Spleen (tissue), 11 donors: ENCODE measurements around the gene DIRAS1. TPM values are rescaled to one million over a fixed set of nuclear protein-coding genes. Genes with fewer than 3 reads are reported as not detected.

Experiments
- DNase-seq: peaks from one replicate; pipeline ENCODE4 v3.0.0-alpha.2; 2020
- H3K27ac ChIP-seq, 8 donors: fragments of 200-600 bp; sonication (generic) in 7 of 8; 1 replicate in 4 of 8; 2 replicates in 4 of 8; pipeline versions ENCODE4 v1.5.0 to v1.8.0; 2016 to 2021; ENCODE audit warnings: inconsistent platforms in 4 of 8, mild to moderate bottlenecking in 4 of 8, moderate library complexity in 1 of 8
- H3K27me3 ChIP-seq, 7 donors: fragments of 200-600 bp; sonication (generic) in 6 of 7; replicated peaks in 1 of 7; 1 replicate in 4 of 7; 2 replicates in 3 of 7; pipeline versions ENCODE4 v1.5.0 to v1.8.0; 2016 to 2021; ENCODE audit warnings: inconsistent platforms in 3 of 7, mild to moderate bottlenecking in 1 of 7
- H3K36me3 ChIP-seq, 6 donors: fragments of 200-600 bp; sonication (generic) in 5 of 6; 1 replicate in 4 of 6; 2 replicates in 2 of 6; pipeline versions ENCODE4 v1.5.0 to v1.8.0; 2016 to 2021; ENCODE audit warnings: inconsistent platforms in 2 of 6
- H3K4me1 ChIP-seq, 6 donors: fragments of 200-600 bp; sonication (generic) in 5 of 6; 1 replicate in 3 of 6; 2 replicates in 3 of 6; pipeline versions ENCODE4 v1.5.0 to v1.8.0; 2016 to 2021; ENCODE audit warnings: inconsistent platforms in 3 of 6
- H3K4me3 ChIP-seq, 8 donors: fragments of 200-600 bp; sonication (generic) in 7 of 8; 1 replicate in 4 of 8; 2 replicates in 4 of 8; pipeline versions ENCODE4 v1.5.0 to v1.8.0; 2016 to 2021; ENCODE audit warnings: inconsistent platforms in 4 of 8, mild to moderate bottlenecking in 4 of 8, moderate library complexity in 2 of 8
- H3K9me3 ChIP-seq, 8 donors: fragments of 200-600 bp; sonication (generic) in 7 of 8; 1 replicate in 4 of 8; 2 replicates in 4 of 8; pipeline versions ENCODE4 v1.5.0 to v1.8.0; 2016 to 2021; ENCODE audit warnings: inconsistent platforms in 4 of 8
- POLR2A ChIP-seq, 3 donors: fragments of 450-650 bp; IDR thresholded peaks; one replicate each; pipeline ENCODE4 v1.5.1; 2017; ENCODE audit warnings: antibody characterized with exemption in 3 of 3, mild to moderate bottlenecking in 1 of 3
- POLR2AphosphoS5 ChIP-seq, 3 donors: sonication (generic); formaldehyde crosslinking; IDR thresholded peaks; one replicate each; pipeline ENCODE4 v1.5.1; 2017; ENCODE audit warnings: antibody characterized with exemption in 3 of 3
- WGBS, 5 donors: extraction: QIAGEN DNeasy Blood & Tissue Kit in 3 of 5; methylation state at CpG; one replicate each; pipeline versions ENCODE4 v1.1.5 to v1.1.7; 2013 to 2018; 5-methylcytosine and 5-hydroxymethylcytosine counted together
- intact Hi-C: fragments of 100-400 bp; cut with DNase I; formaldehyde crosslinking; loops from one replicate; pipeline ENCODE4 v1.15.0; 2023; ENCODE audit warnings: low total_unique reads
- polyA plus RNA-seq, 3 donors: library from polyadenylated mRNA; stranded (reverse); fragments of 200-250 nt; gene quantifications; one replicate each; pipeline ENCODE4 v1.2.1, GENCODE V29; 2013
- total RNA-seq, 7 donors: library from RNA; depleted of rRNA in 3 of 7; stranded (reverse); fragments of >200 nt in 3 of 7; fragmentation: NEBNext Ultra II Directional in 4 of 7; extraction: Animal tissue kit (Norgen Biotek cat#: 25700) in 4 of 7; gene quantifications; one replicate each; pipeline versions ENCODE4 v1.1.0 to v1.2.1, GENCODE V29; 2016 to 2021
- TF ChIP-seq, protein P1 (sequence below), 11 experiments: fragments of 200-600 bp in 7 of 11; fragments of 450-650 bp in 4 of 11; sonication (generic) in 4 of 11; IDR thresholded peaks in 8 of 11; conservative IDR thresholded peaks in 3 of 11; 1 replicate in 7 of 11; 2 replicates in 4 of 11; pipeline versions ENCODE4 v1.4.0 to v1.8.0; 2016 to 2021; ENCODE audit warnings: antibody characterized with exemption in 11 of 11, inconsistent platforms in 4 of 11, mild to moderate bottlenecking in 1 of 11
- donor health status: healthy with polysubstance abuse.
- donor health status: DM: no; HTN: no; CAD: no; lungs with moderate emphysema.
- donor health status: DM: no; HTN: no; CAD: no.
- donor health status: Bipolar disorder and iron deficiency.
- donor health status: healthy.
- donor health status: DM: no; HTN: no; CAD: no.
- donor health status: DM: yes; HTN: yes; CAD: no.

Gene DIRAS1
- total and polyA plus RNA-seq, 10 donors = 1.3 to 17.1 (median 3.5) TPM

GRCh38 chr19:2739602-2740313 is 18.6 kb upstream of the DIRAS1 start, which contains the start of gene SLC39A3:
Gene SLC39A3 (minus strand): TSS chr19:2740017. CDS start chr19:2737257, 2,760 bp downstream.
- peaks cover 0 to 28% (median 23%) of the 10 kb centered on the region in 6 donors for H3K36me3 ChIP-seq
- DNase-seq = peak; percentile 97
- H3K4me3 ChIP-seq = peak within 1 kb of the TSS; percentile 82 to 100 (median 94)
- peaks cover 0 to 45% (median 30%) of the 10 kb centered on the region in 6 donors for H3K4me1 ChIP-seq
- peak within 1 kb of the TSS; percentile 63 to 89 (median 79) for H3K27ac ChIP-seq
- H3K27me3 ChIP-seq = peaks cover 0 to 13% (median 0%) of the 10 kb centered on the region in 7 donors
- TF ChIP-seq, protein P1, sequence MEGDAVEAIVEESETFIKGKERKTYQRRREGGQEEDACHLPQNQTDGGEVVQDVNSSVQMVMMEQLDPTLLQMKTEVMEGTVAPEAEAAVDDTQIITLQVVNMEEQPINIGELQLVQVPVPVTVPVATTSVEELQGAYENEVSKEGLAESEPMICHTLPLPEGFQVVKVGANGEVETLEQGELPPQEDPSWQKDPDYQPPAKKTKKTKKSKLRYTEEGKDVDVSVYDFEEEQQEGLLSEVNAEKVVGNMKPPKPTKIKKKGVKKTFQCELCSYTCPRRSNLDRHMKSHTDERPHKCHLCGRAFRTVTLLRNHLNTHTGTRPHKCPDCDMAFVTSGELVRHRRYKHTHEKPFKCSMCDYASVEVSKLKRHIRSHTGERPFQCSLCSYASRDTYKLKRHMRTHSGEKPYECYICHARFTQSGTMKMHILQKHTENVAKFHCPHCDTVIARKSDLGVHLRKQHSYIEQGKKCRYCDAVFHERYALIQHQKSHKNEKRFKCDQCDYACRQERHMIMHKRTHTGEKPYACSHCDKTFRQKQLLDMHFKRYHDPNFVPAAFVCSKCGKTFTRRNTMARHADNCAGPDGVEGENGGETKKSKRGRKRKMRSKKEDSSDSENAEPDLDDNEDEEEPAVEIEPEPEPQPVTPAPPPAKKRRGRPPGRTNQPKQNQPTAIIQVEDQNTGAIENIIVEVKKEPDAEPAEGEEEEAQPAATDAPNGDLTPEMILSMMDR (IDR thresholded peaks at IDR 0.05 in 8 of 11, conservative IDR thresholded peaks at IDR 0.05 in 3 of 11) = peak; percentile 13 to 62 (median 44)
- TF ChIP-seq POLR2A (IDR thresholded peaks at IDR 0.05) = no peak
- TF ChIP-seq POLR2AphosphoS5 (IDR thresholded peaks at IDR 0.05) = peak; percentile 76 to 87 (median 81)
- H3K9me3 ChIP-seq = peaks cover 0 to 8% (median 0%) of the 10 kb centered on the region in 8 donors
- WGBS, 5 donors = 1 to 2% (median 1%) methylated on average over 10 to 64 of the region's 64 CpGs
- intact Hi-C loops = no loop called here

DNA sequence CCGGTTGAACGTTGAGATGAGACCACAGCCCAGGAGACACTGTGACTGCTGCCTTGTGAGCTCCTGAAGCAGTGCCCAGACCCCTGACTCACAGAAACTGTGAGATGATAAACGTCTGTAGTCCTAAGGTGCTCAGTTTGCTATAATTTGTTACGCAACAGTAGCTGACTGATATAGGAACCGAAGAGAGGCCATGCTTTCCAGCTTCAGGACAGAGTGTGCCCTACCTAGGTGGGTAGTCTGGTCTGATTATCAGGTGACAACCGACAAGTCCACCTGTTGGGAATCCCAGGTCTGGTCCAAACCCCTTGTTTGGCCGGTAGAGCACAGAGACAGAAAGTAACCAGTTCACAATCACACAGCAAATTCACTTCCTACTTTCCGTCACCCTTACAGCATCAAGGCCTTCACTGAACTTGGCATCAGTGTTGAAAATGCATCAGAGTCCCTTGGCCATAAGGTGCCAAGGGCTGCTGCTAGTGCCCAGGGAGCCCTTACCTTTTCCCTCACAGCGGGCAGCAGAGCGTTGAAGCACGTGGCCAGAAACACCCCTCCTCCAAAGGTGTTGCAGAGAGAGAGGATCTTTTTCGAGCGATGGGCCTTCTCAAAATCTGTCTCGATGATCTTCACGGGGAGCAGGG is 15.5 kb upstream of the DIRAS1 start:
- H3K27ac ChIP-seq = peak overlapping the region in 2 of 8 donors; percentile 11 to 37
- WGBS, 5 donors = 81 to 97% (median 94%) methylated on average over 13 to 15 of the region's 15 CpGs

GRCh38 chr19:2735374-2735773 is 14.2 kb upstream of the DIRAS1 start:
- intact Hi-C loops = no loop called here
- Histone ChIP-seq H3K9me3 (peaks cover 0 to 8% (median 0%) of the 10 kb centered on the region in 8 donors), H3K36me3 (peaks cover 0 to 67% (median 51%) of the 10 kb centered on the region in 6 donors), H3K27me3 (no peaks in the 10 kb centered on the region), H3K27ac (no peak overlapping the region), H3K4me3 (no peak overlapping the region), H3K4me1 (peaks cover 0 to 52% (median 32%) of the 10 kb centered on the region in 6 donors)
- TF ChIP-seq, protein P1 (IDR thresholded peaks at IDR 0.05 in 8 of 11, conservative IDR thresholded peaks at IDR 0.05 in 3 of 11) = no peak
- no peak for TF ChIP-seq POLR2A (IDR thresholded peaks at IDR 0.05)
- TF ChIP-seq POLR2AphosphoS5 (IDR thresholded peaks at IDR 0.05) = no peak
- WGBS, 5 donors = 87 to 95% (median 93%) methylated on average over 9 to 12 of the region's 12 CpGs
- no peak for DNase-seq

More for the DNA sequence above, 15.5 kb upstream of the DIRAS1 start:
- peaks cover 0 to 59% (median 49%) of the 10 kb centered on the region in 6 donors for H3K36me3 ChIP-seq
- DNase-seq = no peak
- H3K4me3 ChIP-seq = peak overlapping the region in 1 of 8 donors; percentile 3
- intact Hi-C loops = no loop called here
- H3K4me1 ChIP-seq = peaks cover 0 to 53% (median 32%) of the 10 kb centered on the region in 6 donors
- H3K9me3 ChIP-seq = peaks cover 0 to 8% (median 0%) of the 10 kb centered on the region in 8 donors
- peaks cover 0 to 9% (median 0%) of the 10 kb centered on the region in 7 donors for H3K27me3 ChIP-seq
- TF ChIP-seq, protein P1 (IDR thresholded peaks at IDR 0.05 in 8 of 11, conservative IDR thresholded peaks at IDR 0.05 in 3 of 11) = no peak
